ENCODE measurements around the gene CLASP1. TPM values are rescaled to one million over a fixed set of nuclear protein-coding genes. Genes with fewer than 3 reads are reported as not detected.

The CLASP1 gene
- total and polyA plus RNA-seq, 2 of the 8 experiments (the other 6 are each of a cell fraction or from before 2014, with no cell fraction given) = 7.3 to 53.9 TPM

DNA sequence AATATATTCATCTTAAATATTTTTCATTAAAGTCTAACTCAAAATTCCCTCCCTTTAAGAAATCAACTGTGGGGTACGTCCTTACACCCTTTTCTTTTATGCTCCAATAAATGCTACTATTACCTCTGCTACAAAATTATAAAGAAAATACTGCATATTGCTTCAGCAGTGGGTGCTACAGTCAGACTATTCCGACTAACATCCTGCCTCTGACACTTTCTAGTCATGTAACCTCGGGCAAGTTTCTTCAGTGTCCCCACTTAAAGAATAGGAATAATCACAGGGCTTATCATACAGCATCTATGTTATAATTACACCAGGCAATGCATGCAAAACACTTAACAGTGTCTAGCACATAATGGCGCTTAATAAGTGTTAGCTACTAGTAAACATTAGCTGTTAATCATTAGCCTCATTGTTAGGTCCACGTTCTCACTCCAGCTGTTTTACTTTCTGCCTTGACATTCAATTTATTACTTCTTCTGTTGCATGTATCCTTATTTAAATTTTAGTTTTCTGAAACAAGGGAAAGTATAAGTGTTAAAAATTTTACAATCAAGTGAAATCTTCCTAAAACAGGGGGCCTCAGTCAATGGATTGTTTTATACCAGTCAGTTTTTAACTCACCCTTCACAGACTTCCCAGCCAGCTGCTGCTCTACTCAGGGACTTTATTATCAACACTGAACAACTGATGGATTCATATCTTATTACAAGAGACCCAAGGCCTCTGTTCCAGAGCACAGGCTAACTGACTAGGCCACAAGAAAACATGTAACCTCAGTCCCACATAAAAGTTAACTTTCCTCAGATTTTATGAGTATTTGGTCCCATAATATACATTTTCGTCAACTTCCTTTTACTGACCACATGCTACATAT, 54.0 kb downstream of the CLASP1 start (continued):
- TF ChIP-seq HDAC2 (IDR thresholded peaks at IDR 0.05; ENCODE audit: borderline replicate concordance in 1 of 2, low read depth in 2 of 2, low read length in 2 of 2) (no peak), RXRA (IDR thresholded peaks at IDR 0.05; ENCODE audit: insufficient read depth, low read depth, low read length) (no peak), SIN3A (conservative IDR thresholded peaks at IDR 0.05 in 1 of 2, IDR thresholded peaks at IDR 0.05 in 1 of 2; ENCODE audit: low read depth in 1 of 2, low read length in 2 of 2) (no peak), CEBPB (IDR thresholded peaks at IDR 0.05; ENCODE audit: low read depth, low read length) (no peak), SP4 (IDR thresholded peaks at IDR 0.05; ENCODE audit: low read length) (no peak), TCF12 (IDR thresholded peaks at IDR 0.05; ENCODE audit: low read depth, low read length) (no peak), KDM5A (IDR thresholded peaks at IDR 0.05; ENCODE audit: low read length) (no peak)

All from H1 (cell line).